IMR-90 (cell line): ENCODE data around the gene FAM210B. TPM values are rescaled to one million over a fixed set of nuclear protein-coding genes. Genes with fewer than 3 reads are reported as not detected.

Experiments
- ATAC-seq: fragments of 200-7000 bp; cut with Tn5 transposase; 2 replicates; pipeline ENCODE4 v1.9.1; 2020; ENCODE audit warnings: low read depth, mild to moderate bottlenecking, moderate library complexity
- BruUV-seq: library from RNA; stranded (reverse); fragments of 400-500 nt; replicated peaks from 2 replicates; lab custom pipeline; 2021; lab: Mats Ljungman, UMichigan
- CTCF ChIA-PET: fragments of 300-600 bp; formaldehyde crosslinking; extraction: SDS; loops from one replicate; lab custom pipeline; 2021; ENCODE audit warnings: antibody characterized with exemption; lab: Yijun Ruan, JAX
- POLR2A ChIA-PET: fragments of 300-600 bp; sonication (Branson Sonifier 250); formaldehyde crosslinking; loops from one replicate; lab custom pipeline; 2022; ENCODE audit warnings: antibody characterized with exemption; ENCODE audit not compliant: unreplicated experiment; lab: Charles Lee
- DNase-seq: peaks from one replicate; pipeline ENCODE4 v3.0.0; 2013
- H2AFZ ChIP-seq: replicated peaks from 2 replicates; pipeline ENCODE3; 2013; ENCODE audit warnings: low read length, mild to moderate bottlenecking; ENCODE audit not compliant: poor library complexity
- H2AK5ac ChIP-seq: 2 replicates; pipeline ENCODE4 v1.6.1; 2013; ENCODE audit warnings: low read depth, low read length, inconsistent platforms
- H2AK9ac ChIP-seq: replicated peaks from 2 replicates; pipeline ENCODE3; 2013; ENCODE audit warnings: mild to moderate bottlenecking, low read depth, low read length, moderate library complexity; ENCODE audit not compliant: poor library complexity
- H2BK120ac ChIP-seq: 2 replicates; pipeline ENCODE4 v1.6.1; 2013; ENCODE audit warnings: low read depth, low read length, inconsistent platforms
- H2BK15ac ChIP-seq: 3 replicates; pipeline ENCODE4 v1.6.1; 2013; ENCODE audit warnings: low read depth, low read length, inconsistent platforms
- H2BK20ac ChIP-seq: 2 replicates; pipeline ENCODE4 v1.6.1; 2013; ENCODE audit warnings: low read depth, mild to moderate bottlenecking, inconsistent platforms, low read length, moderate library complexity
- H2BK5ac ChIP-seq: 2 replicates; pipeline ENCODE4 v1.6.1; 2013; ENCODE audit warnings: mild to moderate bottlenecking, low read depth, low read length, inconsistent platforms; ENCODE audit not compliant: poor library complexity, severe bottlenecking
- H3K14ac ChIP-seq: replicated peaks from 2 replicates; pipeline ENCODE4 v1.6.1; 2013; ENCODE audit warnings: low read depth, low read length, inconsistent platforms
- H3K18ac ChIP-seq: 2 replicates; pipeline ENCODE4 v1.6.1; 2013; ENCODE audit warnings: low read depth, low read length, control low read depth
- H3K23ac ChIP-seq: 2 replicates; pipeline ENCODE4 v1.6.1; 2013; ENCODE audit warnings: low read depth, low read length, inconsistent platforms
- H3K27ac ChIP-seq: 2 replicates; pipeline ENCODE4 v1.5.1; 2013; ENCODE audit warnings: mild to moderate bottlenecking, control low read depth, low read length; ENCODE audit not compliant: insufficient read depth
- H3K27me3 ChIP-seq: 2 replicates; pipeline ENCODE4 v1.6.1; 2013; ENCODE audit warnings: low read length; ENCODE audit not compliant: control insufficient read depth, insufficient read depth
- H3K36me3 ChIP-seq: 2 replicates; pipeline ENCODE4 v1.6.1; 2013; ENCODE audit warnings: low read length, mixed read lengths; ENCODE audit not compliant: control insufficient read depth, insufficient read depth
- H3K4ac ChIP-seq: 2 replicates; pipeline ENCODE4 v1.6.1; 2013; ENCODE audit warnings: low read depth, low read length, inconsistent platforms
- H3K4me1 ChIP-seq: 2 replicates; pipeline ENCODE4 v1.6.1; 2013; ENCODE audit warnings: low read length, mixed read lengths; ENCODE audit not compliant: control insufficient read depth, insufficient read depth
- H3K4me2 ChIP-seq: 2 replicates; pipeline ENCODE4 v1.6.1; 2013; ENCODE audit warnings: low read depth, mild to moderate bottlenecking, control low read depth, low read length, moderate library complexity
- H3K4me3 ChIP-seq: 2 replicates; pipeline ENCODE4 v1.5.1; 2013; ENCODE audit warnings: low read depth, mild to moderate bottlenecking, control low read depth, low read length, moderate library complexity; ENCODE audit not compliant: insufficient read depth
- H3K56ac ChIP-seq: 2 replicates; pipeline ENCODE4 v1.6.1; 2013; ENCODE audit warnings: low read length, inconsistent platforms; ENCODE audit not compliant: insufficient read depth; ENCODE audit errors: extremely low read depth
- H3K79me1 ChIP-seq, 2 experiments: 2 replicates each; pipeline ENCODE4 v1.6.1; 2013; ENCODE audit warnings: low read length in 2 of 2, inconsistent platforms in 1 of 2, low read depth in 1 of 2
- H3K9ac ChIP-seq: 2 replicates; pipeline ENCODE4 v1.6.1; 2013; ENCODE audit warnings: low read depth, low read length, control low read depth
- H3K9me1 ChIP-seq: 2 replicates; pipeline ENCODE4 v1.6.1; 2013; ENCODE audit warnings: low read length, inconsistent platforms; ENCODE audit not compliant: insufficient read depth
- H3K9me3 ChIP-seq: 2 replicates; pipeline ENCODE4 v1.6.1; 2013; ENCODE audit warnings: low read length; ENCODE audit not compliant: control insufficient read depth, insufficient read depth
- H4K20me1 ChIP-seq: 2 replicates; pipeline ENCODE4 v1.6.1; 2013; ENCODE audit warnings: low read length, inconsistent platforms; ENCODE audit not compliant: insufficient read depth
- H4K5ac ChIP-seq: 2 replicates; pipeline ENCODE4 v1.6.1; 2013; ENCODE audit warnings: mild to moderate bottlenecking, low read depth, low read length, control low read depth
- H4K8ac ChIP-seq, 2 experiments: 2 replicates each; pipeline ENCODE4 v1.6.1; 2013; ENCODE audit warnings: low read depth in 2 of 2, low read length in 2 of 2, control low read depth in 1 of 2, inconsistent platforms in 1 of 2
- H4K91ac ChIP-seq: 2 replicates; pipeline ENCODE4 v1.6.1; 2013; ENCODE audit warnings: low read depth, low read length, inconsistent platforms; ENCODE audit not compliant: insufficient read depth
- BHLHE40 ChIP-seq: fragments of 150-350 bp; IDR thresholded peaks from 2 replicates; pipeline ENCODE4 v1.6.1; 2016; ENCODE audit warnings: mild to moderate bottlenecking, low read depth, low read length
- FOS ChIP-seq: fragments of 150-350 bp; IDR thresholded peaks from 2 replicates; pipeline ENCODE4 v1.6.1; 2016; ENCODE audit warnings: low read depth, low read length
- MAZ ChIP-seq: IDR thresholded peaks from 2 replicates; pipeline ENCODE4 v1.6.1; 2012; ENCODE audit warnings: low read depth, mild to moderate bottlenecking, low read length, improper control_type of control experiment, moderate library complexity, borderline replicate concordance
- MXI1 ChIP-seq: IDR thresholded peaks from 2 replicates; pipeline ENCODE4 v1.6.1; 2012; ENCODE audit warnings: low read depth, mild to moderate bottlenecking, low read length, moderate library complexity, borderline replicate concordance
- NFE2L2 ChIP-seq: fragments of 150-350 bp; IDR thresholded peaks from 2 replicates; pipeline ENCODE4 v1.6.1; 2016; ENCODE audit warnings: low read depth, mild to moderate bottlenecking, low read length
- RCOR1 ChIP-seq: IDR thresholded peaks from 2 replicates; pipeline ENCODE4 v1.6.1; 2012; ENCODE audit warnings: mild to moderate bottlenecking, low read length, improper control_type of control experiment; ENCODE audit not compliant: insufficient replicate concordance
- RFX5 ChIP-seq: IDR thresholded peaks from 2 replicates; pipeline ENCODE4 v1.8.0; 2012; ENCODE audit warnings: low read depth, mild to moderate bottlenecking, low read length, moderate library complexity
- WGBS, 2 experiments: methylation state at CpG; one replicate each; pipeline versions ENCODE4 v1.1.5 to v1.1.7; 2013; ENCODE audit warnings: missing lambda C conversion rate in 2 of 2; ENCODE audit not compliant: insufficient read length in 1 of 2; ENCODE audit errors: extremely low coverage in 2 of 2; 5-methylcytosine and 5-hydroxymethylcytosine counted together
- dilution Hi-C: fragments of 300-500 bp; cut with HindIII; formaldehyde crosslinking; loops from one replicate; pipeline ENCODE4 v1.14.3; 2018; ENCODE audit warnings: low sequenced_read_pairs; ENCODE audit not compliant: unreplicated experiment
- in situ Hi-C: fragments of 300-500 bp; cut with MboI; formaldehyde crosslinking; loops from 3 replicates; pipeline ENCODE4 v1.14.3; 2019; ENCODE audit warnings: low sequenced_read_pairs, inconsistent platforms, mixed read lengths
- intact Hi-C: fragments of 100-400 bp; cut with micrococcal nuclease; formaldehyde crosslinking; loops from 2 replicates; pipeline ENCODE4 v1.10.0; 2022
- polyA plus RNA-seq, 3 experiments: library from polyadenylated mRNA; depleted of rRNA; stranded (reverse); fragments of >200 nt; gene quantifications; 2 replicates each; pipeline ENCODE4 v1.2.3, GENCODE V29; 2012; ENCODE audit warnings: low replicate concordance in 1 of 3
- total RNA-seq: library from RNA; depleted of rRNA; stranded (reverse); fragments of >200 nt; gene quantifications from 2 replicates; pipeline ENCODE4 v1.2.3, GENCODE V29; 2012
- TF ChIP-seq, protein P1 (sequence below): fragments of 150-350 bp; IDR thresholded peaks from 2 replicates; pipeline ENCODE4 v1.6.1; 2016; ENCODE audit warnings: low read depth, mild to moderate bottlenecking, low read length, moderate library complexity, borderline replicate concordance
- TF ChIP-seq, protein P2 (sequence below): fragments of 150-350 bp; IDR thresholded peaks from 2 replicates; pipeline ENCODE4 v1.6.1; 2017; ENCODE audit warnings: mild to moderate bottlenecking, antibody characterized with exemption, low read length, low read depth

The FAM210B gene
- total and polyA plus RNA-seq, 2 of the 4 experiments (the other 2 are of a cell fraction) = 29.5 to 45.0 TPM

DNA sequence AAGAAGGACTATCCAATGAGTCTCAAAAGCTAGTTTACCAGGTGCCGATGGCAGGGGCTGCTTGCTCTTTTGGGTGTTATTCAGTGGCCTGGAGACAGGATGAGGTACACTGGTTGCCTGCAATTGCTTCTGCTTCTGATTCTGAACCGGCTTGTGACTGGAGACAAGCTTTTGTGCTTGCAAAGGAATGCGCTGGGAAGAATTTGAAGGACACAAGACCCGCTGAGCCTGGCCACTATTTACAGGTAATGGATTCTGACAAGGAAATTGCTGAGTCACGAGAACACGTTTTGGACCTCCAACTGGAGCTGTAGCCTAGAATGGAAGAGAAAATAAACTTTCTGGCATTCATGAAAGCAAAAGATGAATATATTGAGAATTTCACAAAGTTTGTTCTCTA lies 27.4 kb downstream of the FAM210B start:
- intact Hi-C loops = no loop called here
- no peak overlapping the region for H4K91ac ChIP-seq
- H3K9me3 ChIP-seq = no peaks in the 10 kb centered on the region
- H3K56ac ChIP-seq = no peak overlapping the region
- peaks cover 17% of the 10 kb centered on the region for H3K9me1 ChIP-seq
- no peak overlapping the region for H2BK15ac ChIP-seq
- H2AK9ac ChIP-seq = no peak overlapping the region
- peaks cover 48 to 60% of the 10 kb centered on the region in 2 experiments for H3K79me1 ChIP-seq
- H3K14ac ChIP-seq = no peak overlapping the region
- dilution Hi-C loops = no loop called here
- in situ Hi-C loops = loop anchor here (25.0 kb wide), 1 partner anchor 976 kb away; the partner anchor contains the start of gene RAE1
- H3K4me1 ChIP-seq = peaks cover 2% of the 10 kb centered on the region; the same call in 1 of the 2 replicates
- ChIA-PET POLR2A (no interaction called here), CTCF (interaction anchor here (0.7 kb wide), 1 partner anchor 12 kb away, joined by 4 read pairs; no protein-coding TSS in a partner anchor)
- no peak overlapping the region for H4K5ac ChIP-seq
- no peak for DNase-seq
- H3K9ac ChIP-seq = no peak overlapping the region
- no peak overlapping the region for H2AFZ ChIP-seq
- H4K20me1 ChIP-seq = no peaks in the 10 kb centered on the region; the same call in none of the 2 replicates
- no peak for ATAC-seq
- no peak overlapping the region for H4K8ac ChIP-seq
- H2BK20ac ChIP-seq = no peak overlapping the region
- peaks cover 19% of the 10 kb centered on the region for H3K36me3 ChIP-seq
- no peak overlapping the region for H3K4ac ChIP-seq
- WGBS, 2 experiments = 91% methylated on average over 5 of the region's 6 CpGs; no CpG with 5 or more reads in 1 of the 2 experiments
- H2AK5ac ChIP-seq = no peak overlapping the region
- H3K18ac ChIP-seq = no peak overlapping the region
- no peak overlapping the region for H3K4me3 ChIP-seq
- H2BK5ac ChIP-seq = no peak overlapping the region
- no peak overlapping the region for H3K27ac ChIP-seq
- no peak overlapping the region for H3K23ac ChIP-seq
- no TSS peak for BruUV-seq
- H2BK120ac ChIP-seq = no peak overlapping the region
- H3K4me2 ChIP-seq = no peak overlapping the region
- H3K27me3 ChIP-seq = no peaks in the 10 kb centered on the region
- TF ChIP-seq NFE2L2 (peak; percentile 82), FOS (no peak), BHLHE40 (no peak), RCOR1 (no peak), MAZ (no peak), MXI1 (no peak), RFX5 (no peak)
- TF ChIP-seq, protein P1, sequence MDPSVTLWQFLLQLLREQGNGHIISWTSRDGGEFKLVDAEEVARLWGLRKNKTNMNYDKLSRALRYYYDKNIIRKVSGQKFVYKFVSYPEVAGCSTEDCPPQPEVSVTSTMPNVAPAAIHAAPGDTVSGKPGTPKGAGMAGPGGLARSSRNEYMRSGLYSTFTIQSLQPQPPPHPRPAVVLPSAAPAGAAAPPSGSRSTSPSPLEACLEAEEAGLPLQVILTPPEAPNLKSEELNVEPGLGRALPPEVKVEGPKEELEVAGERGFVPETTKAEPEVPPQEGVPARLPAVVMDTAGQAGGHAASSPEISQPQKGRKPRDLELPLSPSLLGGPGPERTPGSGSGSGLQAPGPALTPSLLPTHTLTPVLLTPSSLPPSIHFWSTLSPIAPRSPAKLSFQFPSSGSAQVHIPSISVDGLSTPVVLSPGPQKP = no peak
- TF ChIP-seq, protein P2, sequence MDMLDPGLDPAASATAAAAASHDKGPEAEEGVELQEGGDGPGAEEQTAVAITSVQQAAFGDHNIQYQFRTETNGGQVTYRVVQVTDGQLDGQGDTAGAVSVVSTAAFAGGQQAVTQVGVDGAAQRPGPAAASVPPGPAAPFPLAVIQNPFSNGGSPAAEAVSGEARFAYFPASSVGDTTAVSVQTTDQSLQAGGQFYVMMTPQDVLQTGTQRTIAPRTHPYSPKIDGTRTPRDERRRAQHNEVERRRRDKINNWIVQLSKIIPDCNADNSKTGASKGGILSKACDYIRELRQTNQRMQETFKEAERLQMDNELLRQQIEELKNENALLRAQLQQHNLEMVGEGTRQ = no peak
